GM10248 (cell line): Measurements from ENCODE around the gene SLC20A1.

ENCODE experiments used
- CTCF ChIA-PET: fragments of 300-600 bp; sonication (Branson Sonifier 250); formaldehyde crosslinking; extraction: SDS; loops from one replicate; lab custom pipeline; 2021; ENCODE audit warnings: antibody characterized with exemption; lab: Yijun Ruan, JAX
- POLR2A ChIA-PET: fragments of 350-650 bp; sonication (Branson Sonifier 250); formaldehyde crosslinking; extraction: SDS; loops from one replicate; lab custom pipeline; 2020; ENCODE audit warnings: antibody characterized with exemption; lab: Yijun Ruan, JAX
- DNase-seq: peaks from one replicate; pipeline ENCODE4 v3.0.0; 2012; ENCODE audit errors: extremely low spot score
- CTCF ChIP-seq: IDR thresholded peaks from 2 replicates; pipeline ENCODE4 v1.5.1; 2012; ENCODE audit warnings: mild to moderate bottlenecking, low read depth; ENCODE audit errors: extremely low read depth, missing control alignments, control extremely low read depth

The SLC20A1 gene

DNA sequence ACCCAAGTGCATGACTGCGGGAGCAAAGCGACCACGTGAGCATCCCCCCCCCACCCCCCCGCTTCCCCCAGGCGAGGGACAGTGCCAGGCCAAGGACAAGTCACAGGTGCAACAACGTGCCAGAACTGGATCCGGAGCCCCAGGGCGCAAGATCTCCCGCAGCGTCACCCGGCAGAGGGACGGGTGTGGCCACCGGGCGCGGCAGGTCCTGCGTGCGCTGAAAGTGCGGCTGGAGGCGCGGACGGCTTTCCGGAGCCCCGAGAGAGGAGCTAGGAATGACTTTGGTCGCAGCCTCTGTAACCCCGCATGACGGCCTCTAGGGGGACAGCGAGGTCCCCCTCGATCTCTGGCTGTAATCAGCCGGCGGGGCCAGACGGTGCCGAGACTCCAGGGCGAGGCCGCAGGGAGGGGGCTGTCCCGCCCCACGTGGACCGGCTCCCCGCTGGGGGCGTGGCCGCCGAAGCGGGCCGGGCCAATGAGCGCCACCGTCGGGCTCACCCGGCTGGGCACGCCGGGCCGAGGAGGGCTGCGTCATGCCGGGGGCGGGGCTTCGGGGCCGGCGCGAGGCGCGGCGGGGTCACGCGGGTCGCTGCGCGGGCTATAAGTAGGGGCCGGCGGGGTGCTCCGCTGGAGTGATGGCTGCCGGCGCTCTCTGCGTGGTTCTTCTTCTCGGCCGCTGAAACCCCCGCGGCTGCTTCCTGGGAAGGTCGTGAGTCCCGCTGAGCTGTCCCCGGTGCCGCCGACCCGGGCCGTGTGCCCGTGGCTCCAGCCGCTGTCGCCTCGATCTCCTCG is at the start of gene SLC20A1:
Gene SLC20A1, plus strand, starts transcription at position 630 of the 792 bp plus-strand sequence. CDS start 890 bp downstream, outside the sequence.
- ChIA-PET CTCF (interaction anchor here (0.6 to 10.1 kb wide), 24 partner anchors 9 to 296 kb away, joined by 3 to 136 read pairs (median 4); no protein-coding TSS in a partner anchor), POLR2A (interaction anchor here (0.5 to 2.4 kb wide), 22 partner anchors 9 to 148 kb away, joined by 3 to 32 read pairs (median 5); no protein-coding TSS in a partner anchor)
- peak; percentile 100 for DNase-seq
- peak; percentile 58 for TF ChIP-seq CTCF

DNA sequence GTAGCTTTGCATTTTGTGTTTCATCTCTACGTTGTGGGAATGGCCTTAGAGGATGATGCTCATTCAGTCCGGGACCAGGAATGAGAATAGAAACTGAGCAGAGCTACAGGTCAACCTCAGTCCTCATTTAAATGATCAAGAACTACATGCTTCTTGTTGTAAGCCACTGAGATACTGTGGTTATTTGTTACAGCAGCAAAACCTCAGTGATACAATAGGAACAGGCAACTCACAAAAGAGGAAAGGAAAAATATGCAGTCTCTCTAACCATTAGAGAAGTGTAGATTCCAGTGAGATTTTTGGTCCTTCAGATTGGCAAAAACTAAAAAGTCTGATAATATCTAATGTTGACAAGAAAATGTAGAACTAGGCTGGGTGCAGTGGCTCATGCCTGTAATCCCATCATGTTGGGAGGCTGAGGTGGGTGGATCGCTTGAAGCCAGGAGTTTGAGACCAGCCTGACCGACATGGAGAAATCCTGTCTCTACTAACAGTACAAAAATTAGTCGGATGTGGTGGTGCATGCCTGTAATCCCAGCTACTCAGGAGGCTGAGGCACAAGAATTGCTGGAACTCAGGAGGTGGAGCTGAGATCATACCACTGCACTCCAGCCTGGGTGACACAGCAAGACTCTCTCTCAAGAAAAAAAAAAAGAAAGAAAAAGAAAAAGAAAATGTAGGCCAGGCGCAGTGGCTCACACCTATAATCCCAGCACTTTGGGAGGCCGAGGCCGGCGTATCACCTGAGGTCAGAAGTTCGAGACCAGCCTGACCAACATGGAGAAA is 48.0 kb upstream of the SLC20A1 start:
- POLR2A ChIA-PET, result no interaction called here
- TF ChIP-seq CTCF, result no peak
- no peak for DNase-seq
- CTCF ChIA-PET, result interaction anchor here (0.9 to 2.5 kb wide), 8 partner anchors 11 to 142 kb away, joined by 3 to 13 read pairs (median 4); no protein-coding TSS in a partner anchor

DNA sequence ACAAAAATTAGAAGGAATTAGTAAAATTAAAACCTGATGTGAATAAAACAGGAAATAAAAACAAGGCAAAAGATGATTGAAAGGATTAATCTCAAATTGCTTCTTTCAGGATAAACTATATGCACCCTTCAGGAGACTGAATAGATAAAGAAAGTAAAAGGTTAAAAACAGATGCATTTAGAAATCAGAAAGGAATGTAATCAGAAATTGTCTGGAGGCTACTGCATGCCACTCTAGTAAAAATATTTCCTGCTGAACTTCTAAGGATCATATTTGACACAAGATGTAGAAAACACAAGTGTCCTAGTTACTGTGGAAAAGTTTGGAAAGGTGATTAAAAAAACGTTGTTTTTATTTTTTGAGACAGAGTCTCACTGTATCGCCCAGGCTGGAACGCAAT is 45.1 kb upstream of the SLC20A1 start:
- no peak for TF ChIP-seq CTCF
- ChIA-PET POLR2A (interaction anchor here (0.7 kb wide), 2 partner anchors 30 to 1926 kb away, joined by 3 to 4 read pairs; no protein-coding TSS in a partner anchor), CTCF (interaction anchor here (0.8 to 9.8 kb wide), 39 partner anchors 8 to 341 kb away, joined by 3 to 147 read pairs (median 5); partner anchors contain the start of gene CHCHD5)
- DNase-seq, result no peak

DNA sequence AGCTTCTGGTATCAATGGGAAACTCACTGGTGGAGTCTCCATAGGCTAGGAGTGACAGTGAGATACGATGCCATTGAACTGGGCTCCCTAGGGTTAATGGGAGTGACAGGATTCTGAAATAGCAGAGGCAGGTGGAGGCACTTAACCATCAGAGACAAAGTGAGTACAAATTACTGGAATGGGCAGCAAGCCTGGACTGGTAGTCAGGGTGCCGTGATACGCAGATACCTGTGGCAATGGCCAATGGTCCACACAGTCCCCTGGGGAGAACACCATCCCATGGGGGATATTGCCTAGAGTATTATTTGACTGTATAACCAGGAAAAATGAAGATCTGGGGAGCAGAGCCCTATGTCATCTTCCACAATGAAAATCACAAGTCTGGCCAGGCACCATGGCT is 44.0 kb upstream of the SLC20A1 start:
- ChIA-PET CTCF (interaction anchor here (0.8 to 9.8 kb wide), 8 partner anchors 11 to 340 kb away, joined by 3 to 147 read pairs (median 8); no protein-coding TSS in a partner anchor), POLR2A (no interaction called here)
- DNase-seq, result no peak
- TF ChIP-seq CTCF, result no peak

DNA sequence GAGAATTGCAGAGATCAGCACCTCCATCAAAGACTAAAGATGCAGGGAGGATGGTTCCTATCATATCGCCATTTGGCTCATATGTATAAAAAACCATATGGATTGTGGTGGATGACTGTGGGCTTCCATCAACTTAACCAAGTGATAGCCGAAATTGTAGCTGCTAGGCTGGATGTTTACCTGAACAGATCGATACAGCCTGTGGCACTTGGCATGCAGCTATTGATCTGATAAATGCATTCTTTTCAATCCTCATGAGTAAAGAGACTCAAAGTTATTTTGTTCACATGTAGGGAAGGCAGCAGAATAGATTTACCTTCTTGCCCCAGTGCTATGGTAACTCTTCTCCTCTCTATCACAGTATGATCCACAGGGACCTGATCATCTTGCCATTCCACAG is 42.8 kb upstream of the SLC20A1 start:
- DNase-seq, result no peak
- ChIA-PET POLR2A (no interaction called here), CTCF (interaction anchor here (2.0 to 9.8 kb wide), 3 partner anchors 89 to 339 kb away, joined by 5 to 147 read pairs (median 19); no protein-coding TSS in a partner anchor)
- no peak for TF ChIP-seq CTCF

- POLR2A ChIA-PET, result no interaction called here
- CTCF ChIA-PET, result interaction anchor here (1.2 to 9.8 kb wide), 7 partner anchors 20 to 338 kb away, joined by 3 to 147 read pairs (median 5); no protein-coding TSS in a partner anchor
- TF ChIP-seq CTCF, result no peak
Measured at GRCh38 chr2:112603731-112604130, 42.0 kb upstream of the SLC20A1 start.

More at GRCh38 chr2:112603731-112604130, 42.0 kb upstream of the SLC20A1 start:
- no peak for DNase-seq
